Activated CD8-positive, alpha-beta memory T cell treated with anti-CD3 and anti-CD28 coated beads for 24 hours (primary cell): ENCODE results near the gene IQCK.
"Not testable (repeated sequence)": the region's sequence is repeated elsewhere in the genome, so short reads cannot be mapped to it uniquely, and the experiment has no call there.

Experiments used
- DNase-seq: peaks from one replicate; pipeline ENCODE4 v3.0.0-alpha.2; 2020

IQCK gene

GRCh38 chr16:19760356-19761060 lies 42.4 kb downstream of the IQCK start:
- no peak for DNase-seq

- no peak for DNase-seq
Measured at GRCh38 chr16:19765860-19766553, 47.9 kb downstream of the IQCK start.

- DNase-seq, result no peak
Measured at GRCh38 chr16:19766554-19766884, 48.4 kb downstream of the IQCK start.

GRCh38 chr16:19766988-19767387 lies 48.9 kb downstream of the IQCK start:
- DNase-seq, result no peak

- no peak for DNase-seq
Measured at GRCh38 chr16:19767497-19767896, 49.4 kb downstream of the IQCK start.

GRCh38 chr16:19769239-19769638 lies 51.2 kb downstream of the IQCK start:
- DNase-seq, result no peak

GRCh38 chr16:19771040-19771439 lies 53.0 kb downstream of the IQCK start:
- DNase-seq, result no peak

- DNase-seq, result no peak
Measured at GRCh38 chr16:19771796-19772195, 53.7 kb downstream of the IQCK start.

- no peak for DNase-seq
Measured at GRCh38 chr16:19774024-19774423, 56.0 kb downstream of the IQCK start.

- DNase-seq, result no peak
Measured at GRCh38 chr16:19776147-19776546, 58.1 kb downstream of the IQCK start.

GRCh38 chr16:19776565-19776964 lies 58.5 kb downstream of the IQCK start:
- DNase-seq, result no peak

- DNase-seq, result no peak
Measured at GRCh38 chr16:19780321-19780720, 62.2 kb downstream of the IQCK start.

GRCh38 chr16:19781226-19781625 lies 63.2 kb downstream of the IQCK start:
- no peak for DNase-seq

GRCh38 chr16:19783363-19784182 lies 65.5 kb downstream of the IQCK start:
- no peak for DNase-seq

- peak; percentile 19 for DNase-seq
Measured at GRCh38 chr16:19784183-19784736, 66.2 kb downstream of the IQCK start.

- DNase-seq, result no peak
Measured at GRCh38 chr16:19785081-19785480, 67.0 kb downstream of the IQCK start.

- peak; percentile 5 for DNase-seq
Measured at GRCh38 chr16:19785512-19786130, 67.5 kb downstream of the IQCK start.

- not testable (repeated sequence) for DNase-seq
Measured at GRCh38 chr16:19801369-19801768, 83.3 kb downstream of the IQCK start.

- DNase-seq, result not testable (repeated sequence)
Measured at GRCh38 chr16:19801824-19802223, 83.8 kb downstream of the IQCK start.

GRCh38 chr16:19802612-19803011 lies 84.5 kb downstream of the IQCK start:
- no peak for DNase-seq

GRCh38 chr16:19804538-19805323 lies 86.7 kb downstream of the IQCK start:
- DNase-seq, result no peak

- DNase-seq, result no peak
Measured at GRCh38 chr16:19805459-19806162, 87.5 kb downstream of the IQCK start.
